CD4-positive, alpha-beta T cell treated with Interleukin-1 beta for 1 hour (primary cell): ENCODE measurements around the gene PDLIM1.

ENCODE experiments used
- DNase-seq, 2 donors: peaks; one replicate each; pipeline ENCODE4 v3.0.0-alpha.2; 2020 to 2022

PDLIM1 gene

DNA sequence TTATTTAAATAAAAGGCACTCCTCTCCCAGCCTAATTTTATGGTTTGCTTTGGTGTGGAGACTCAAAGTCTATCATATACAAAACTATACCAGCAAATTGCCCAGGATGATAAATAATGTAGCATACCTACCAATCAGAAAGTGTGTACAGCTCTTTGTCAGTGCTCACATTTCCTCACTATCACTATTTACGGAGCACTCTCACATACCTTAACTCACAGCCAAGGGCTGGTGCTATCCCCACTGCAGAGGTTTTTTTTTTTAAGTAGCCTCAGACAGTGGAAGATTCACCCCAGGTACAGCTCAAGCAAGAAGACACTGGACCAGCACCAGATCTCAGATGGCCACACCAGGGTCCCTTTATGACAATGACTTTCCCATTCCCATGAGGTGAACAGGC is 2.5 kb downstream of the PDLIM1 start:
- DNase-seq: no peak

DNA sequence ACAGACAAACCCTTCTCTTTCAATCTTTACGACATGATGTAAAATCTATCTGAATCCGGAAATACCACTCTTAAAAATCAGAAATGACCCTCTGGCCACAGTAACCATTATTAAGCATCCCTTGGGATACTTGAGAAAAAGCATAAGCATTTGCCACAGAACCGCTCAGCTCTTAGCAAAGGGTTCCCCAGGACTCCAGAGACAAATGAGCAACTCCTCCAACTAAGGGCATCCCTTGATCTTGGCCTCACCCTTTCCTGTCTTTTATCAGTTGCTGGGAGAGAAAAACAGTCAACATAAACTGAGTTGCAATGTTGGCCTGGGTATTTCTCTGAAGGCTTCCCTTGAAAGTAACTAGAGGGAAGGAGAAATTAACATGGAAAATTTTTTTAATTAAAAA is 3.5 kb downstream of the PDLIM1 start:
- no peak for DNase-seq

DNA sequence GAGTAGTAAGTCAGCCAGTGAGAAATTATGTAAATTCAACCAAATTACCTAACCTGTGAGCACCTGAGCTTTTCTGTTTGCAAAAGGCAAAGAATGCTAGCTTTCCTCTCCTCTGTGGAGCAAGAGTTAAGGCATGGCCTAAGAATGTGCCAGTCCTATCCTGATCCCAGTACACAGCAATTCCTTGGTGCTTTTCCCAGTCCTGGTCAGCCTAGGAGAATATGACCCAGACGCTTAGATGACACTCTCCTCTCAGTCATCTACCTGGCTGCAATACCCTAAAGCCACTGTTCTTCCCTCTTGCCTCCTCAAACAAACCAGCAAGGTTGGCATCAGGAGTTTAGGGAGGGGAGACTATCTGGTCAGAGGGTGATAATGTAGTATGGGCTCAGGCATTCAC is 4.1 kb downstream of the PDLIM1 start:
- no peak for DNase-seq

DNA sequence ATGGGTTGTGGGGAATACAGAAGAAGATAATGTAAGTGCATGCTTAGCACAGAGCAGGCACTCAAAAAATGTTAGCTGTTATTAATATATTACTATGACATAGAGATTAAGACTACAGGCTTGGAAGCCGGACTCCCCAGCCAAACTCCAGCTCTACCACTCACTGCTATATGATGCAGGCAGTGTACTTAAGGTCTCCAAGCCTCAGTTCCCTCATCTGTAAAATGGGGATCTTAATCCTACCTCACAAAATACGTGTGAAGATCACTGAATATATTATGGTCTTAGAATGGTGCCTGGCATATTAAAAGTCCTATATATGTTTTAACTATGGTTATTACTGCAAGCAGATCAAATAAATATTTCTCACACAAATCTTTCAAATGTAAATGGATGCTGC is 5.2 kb downstream of the PDLIM1 start:
- DNase-seq: no peak

DNA sequence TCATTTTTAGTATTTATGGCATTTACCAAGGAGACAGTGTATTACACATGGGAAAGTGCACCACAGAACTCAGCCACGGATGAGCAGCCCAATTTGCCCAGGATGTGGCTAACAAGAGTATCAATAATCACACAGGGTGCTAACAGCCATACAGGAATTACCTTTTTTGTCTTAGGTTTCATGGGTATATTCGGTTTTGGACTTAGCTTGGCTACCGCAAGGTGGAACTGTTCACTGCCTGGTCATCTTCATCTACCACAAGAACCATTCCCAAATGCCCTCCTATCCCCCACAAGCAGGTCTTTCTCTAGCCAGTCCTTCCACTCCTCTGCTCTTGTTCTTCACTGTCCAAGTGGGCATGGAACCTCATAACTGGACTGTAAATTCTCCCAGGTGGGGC is 6.0 kb downstream of the PDLIM1 start:
- DNase-seq: no peak

DNA sequence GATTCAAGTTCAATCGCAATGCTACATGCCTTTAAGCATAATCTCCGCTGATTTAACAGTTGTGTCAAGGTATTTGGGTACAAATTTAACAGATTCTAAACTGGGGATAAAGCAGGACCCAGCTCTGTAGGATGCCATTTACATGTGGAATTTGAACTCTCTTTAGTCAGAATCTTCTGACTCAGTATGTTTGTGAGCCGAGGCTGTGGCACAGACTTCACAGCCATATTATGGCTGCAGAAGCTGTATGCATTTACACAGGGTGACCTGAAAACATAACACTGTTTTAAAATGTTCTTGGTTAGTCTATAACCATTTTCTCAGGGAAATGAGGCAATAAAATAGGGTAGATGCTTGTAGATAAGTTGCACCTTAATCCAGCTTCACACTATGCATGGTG is 8.7 kb downstream of the PDLIM1 start:
- DNase-seq: no peak

DNA sequence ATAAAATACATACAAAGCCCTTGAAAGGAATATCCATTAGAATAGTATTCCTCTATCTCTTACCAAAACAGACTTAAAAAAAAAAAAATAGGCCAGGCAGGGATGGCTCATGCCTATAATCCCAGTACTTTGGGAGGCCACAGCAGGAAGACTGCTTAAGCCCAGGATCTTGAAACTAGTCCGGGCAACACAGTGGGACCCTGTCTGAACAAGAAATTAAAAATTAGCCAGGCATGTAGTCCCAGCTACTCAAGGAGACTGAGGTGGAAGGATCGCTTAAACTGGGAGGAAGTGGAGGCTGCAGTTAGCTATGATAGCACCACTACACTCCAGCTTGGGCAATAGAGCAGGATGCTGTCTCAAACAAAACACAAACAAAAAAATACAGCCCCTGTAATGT is 9.6 kb downstream of the PDLIM1 start:
- DNase-seq: no peak

DNA sequence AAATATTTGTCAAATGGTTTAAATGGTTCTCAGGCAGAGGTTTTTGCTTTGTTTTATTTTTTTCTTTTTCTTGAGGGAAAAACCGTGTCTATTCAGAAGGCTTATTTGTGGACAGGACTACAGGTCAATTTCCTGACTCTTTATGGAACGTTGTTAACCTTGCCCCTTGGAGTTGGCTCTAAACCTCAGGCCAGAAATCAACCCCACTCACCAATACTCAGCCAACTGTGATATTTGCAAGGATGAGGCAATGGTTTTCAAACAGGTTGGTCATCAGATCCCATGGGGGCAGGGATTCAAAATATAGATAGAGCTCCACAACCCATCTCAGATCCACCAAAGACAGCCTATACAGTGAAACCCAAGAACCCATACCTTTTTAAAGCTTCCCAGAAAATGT is 10.2 kb downstream of the PDLIM1 start:
- no peak for DNase-seq

DNA sequence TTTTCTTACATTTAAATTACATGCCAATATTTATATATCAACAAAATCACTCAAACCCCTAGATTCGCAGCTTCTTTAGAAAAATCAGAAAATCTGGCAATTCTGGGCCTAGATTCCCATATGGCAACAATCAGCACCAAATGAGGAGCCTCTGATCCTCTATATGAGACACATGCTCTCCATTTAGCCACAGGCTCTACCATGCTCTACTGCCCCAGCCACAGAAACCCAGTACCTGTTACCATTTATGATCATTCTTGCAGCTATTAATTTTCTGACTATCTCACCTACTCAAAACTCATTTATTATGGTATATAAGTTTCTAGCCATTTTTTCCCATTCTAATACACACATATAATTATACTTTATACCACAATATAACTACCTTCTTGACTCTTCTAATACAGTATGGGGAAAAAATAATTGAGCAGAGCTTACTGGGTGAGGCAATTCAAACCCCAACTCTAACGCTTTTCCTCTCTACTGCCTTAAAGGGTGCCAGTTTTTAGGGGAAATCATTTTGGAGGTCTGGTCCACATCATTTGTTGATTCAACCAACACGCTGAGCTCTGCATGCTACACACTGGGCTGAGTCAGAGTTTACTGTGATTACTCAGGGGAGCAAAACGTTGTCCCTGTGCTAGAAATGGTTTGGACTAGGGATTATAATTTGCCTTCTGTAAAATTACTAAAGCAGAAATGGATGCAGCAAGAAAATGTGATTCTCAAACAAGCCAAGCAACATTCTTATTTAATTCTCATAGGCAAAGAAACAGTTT is 11.6 kb downstream of the PDLIM1 start:
- no peak for DNase-seq

DNA sequence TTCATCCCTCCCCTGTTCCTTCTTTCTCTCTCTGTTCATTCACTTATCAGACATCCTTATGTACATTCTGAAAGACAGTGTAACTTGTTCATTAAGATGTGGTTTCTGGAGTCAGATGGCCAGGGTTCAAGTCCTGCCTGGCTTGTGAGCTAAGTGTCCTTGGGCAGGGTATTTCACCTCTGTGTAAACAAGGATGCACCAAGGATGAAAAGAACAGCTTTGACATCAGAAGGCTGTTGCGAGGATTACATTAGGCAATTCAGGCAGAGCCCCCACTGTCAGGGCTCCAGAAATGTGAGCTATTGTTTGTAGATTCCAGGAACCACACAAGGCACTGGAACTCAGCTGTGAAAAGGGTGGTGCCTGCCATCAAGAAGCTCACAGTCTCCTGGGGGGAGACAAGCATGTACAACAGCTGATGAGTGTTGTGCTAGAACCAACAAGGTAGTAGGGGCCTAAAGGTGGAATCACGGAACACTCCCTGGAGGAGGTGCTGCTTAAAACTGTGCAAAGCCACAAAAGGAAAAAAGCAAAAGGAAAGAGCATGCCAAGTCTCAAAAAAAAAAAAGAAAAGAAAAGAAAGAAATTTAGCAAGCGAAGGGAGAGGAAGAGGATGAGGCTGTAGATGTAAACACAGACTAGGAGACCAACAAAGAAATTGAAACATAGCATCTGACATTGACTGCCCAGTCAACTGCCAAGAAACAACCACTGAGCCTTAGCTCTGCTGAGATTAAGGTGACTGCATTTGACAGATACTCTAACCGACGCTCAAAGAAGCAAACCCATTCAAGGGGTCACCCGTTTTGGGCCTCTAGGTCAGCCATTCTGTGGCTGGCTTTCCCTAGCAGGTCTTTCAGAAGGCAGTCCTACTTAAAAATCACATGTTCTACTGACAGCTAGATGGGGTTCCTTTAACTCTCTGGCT is 12.5 kb downstream of the PDLIM1 start:
- no peak for DNase-seq

DNA sequence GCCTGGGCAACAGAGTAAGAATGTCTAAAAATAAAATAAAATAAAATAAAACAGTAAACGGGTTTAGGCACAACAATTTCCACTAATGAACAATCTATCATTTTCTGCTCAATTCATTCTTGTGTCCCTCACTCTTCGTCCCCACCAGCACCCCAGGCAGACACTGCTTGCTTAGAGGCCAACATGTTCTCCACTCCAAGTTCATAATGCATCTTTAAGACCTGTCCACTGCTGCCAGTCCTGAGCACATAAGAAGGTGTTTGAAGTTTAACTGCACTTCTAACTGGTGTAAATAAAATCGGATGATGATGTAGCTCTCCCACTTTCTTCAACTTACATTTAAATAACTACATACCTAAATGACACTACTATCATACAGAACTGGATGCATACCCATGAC is 13.2 kb downstream of the PDLIM1 start:
- no peak for DNase-seq

DNA sequence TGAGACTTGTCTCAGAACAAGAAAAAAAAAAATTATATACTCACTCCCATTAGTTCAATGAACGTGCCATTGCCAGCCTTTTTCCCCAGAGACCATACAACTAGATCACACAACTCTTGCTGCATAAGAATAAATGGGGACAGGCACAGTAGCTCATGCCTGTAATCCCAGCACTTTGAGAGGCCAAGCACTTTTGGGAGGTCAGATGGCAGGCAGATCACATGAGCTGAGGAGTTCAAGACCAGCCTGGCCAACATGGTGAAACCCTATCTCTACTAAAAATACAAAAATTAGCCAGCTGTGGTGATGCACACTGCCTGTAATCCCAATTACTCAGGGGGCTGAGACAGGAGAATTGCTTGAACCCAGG is 13.6 kb downstream of the PDLIM1 start:
- no peak for DNase-seq

DNA sequence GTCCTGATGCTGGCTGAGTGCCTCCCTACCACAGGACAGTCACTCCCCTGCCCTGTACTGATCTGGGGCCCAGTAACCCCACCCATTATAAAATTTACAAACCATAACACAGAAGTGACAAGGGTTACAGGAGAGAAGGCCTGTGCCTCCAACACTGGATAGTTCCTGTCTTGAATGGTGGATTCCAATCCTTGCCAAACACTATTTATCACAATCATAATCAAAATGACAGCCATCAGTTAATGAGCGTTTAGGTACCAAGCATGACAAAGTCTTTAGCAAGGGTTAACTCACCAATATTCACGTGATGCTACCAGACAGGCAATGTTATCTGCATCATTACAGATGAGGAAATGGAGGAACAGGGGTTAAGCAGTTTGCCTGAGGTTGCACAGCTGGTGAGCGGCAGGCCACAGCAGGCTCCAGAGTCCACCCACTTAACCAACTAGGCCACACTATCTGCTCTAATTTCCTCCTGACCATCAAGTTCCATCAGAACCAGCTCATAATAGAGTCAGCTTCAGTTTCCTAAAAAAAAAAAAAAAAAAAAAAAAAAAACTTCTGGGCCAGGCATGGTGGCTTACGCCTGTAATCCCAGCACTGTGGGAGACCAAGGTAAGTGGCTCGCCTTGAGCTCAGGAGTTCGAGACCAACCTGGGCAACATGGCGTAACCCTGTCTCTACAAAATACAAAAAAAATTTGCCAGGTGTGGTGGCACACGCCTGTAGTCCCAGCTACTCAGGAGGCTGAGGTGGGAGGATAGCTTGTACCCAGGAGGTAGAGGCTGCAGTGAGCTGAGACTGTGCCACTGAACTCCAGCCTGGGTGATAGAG is 14.2 kb downstream of the PDLIM1 start:
- no peak for DNase-seq

DNA sequence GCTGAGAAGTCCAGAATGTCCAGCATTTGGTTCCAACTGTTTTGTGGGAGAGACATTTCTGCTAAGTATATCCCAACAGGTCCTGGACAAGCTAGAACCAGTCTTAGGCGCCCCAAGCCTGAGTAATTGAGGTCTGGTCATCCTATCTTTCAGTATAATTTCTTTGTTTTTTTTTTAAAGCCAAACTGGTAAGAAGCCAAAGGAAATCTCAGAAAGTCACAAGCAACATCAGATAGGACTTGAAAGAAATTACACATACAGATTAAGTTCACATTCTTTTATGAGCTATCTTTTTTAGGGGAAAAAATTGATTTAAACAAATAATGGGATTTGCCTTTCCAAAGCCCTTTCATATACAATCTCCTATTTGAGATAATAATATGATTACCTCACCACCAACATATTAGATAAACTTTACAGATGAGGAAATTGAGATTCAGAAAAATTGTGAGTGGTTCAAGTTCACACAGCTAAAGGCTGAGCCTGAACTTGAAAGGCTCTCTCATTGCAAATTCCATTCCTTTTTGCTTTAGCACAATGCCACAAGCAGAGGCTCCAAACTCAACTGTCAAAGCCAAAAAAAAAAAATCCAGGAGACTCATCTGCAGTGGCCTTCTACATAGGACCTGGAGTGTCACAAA is 15.0 kb downstream of the PDLIM1 start:
- no peak for DNase-seq

DNA sequence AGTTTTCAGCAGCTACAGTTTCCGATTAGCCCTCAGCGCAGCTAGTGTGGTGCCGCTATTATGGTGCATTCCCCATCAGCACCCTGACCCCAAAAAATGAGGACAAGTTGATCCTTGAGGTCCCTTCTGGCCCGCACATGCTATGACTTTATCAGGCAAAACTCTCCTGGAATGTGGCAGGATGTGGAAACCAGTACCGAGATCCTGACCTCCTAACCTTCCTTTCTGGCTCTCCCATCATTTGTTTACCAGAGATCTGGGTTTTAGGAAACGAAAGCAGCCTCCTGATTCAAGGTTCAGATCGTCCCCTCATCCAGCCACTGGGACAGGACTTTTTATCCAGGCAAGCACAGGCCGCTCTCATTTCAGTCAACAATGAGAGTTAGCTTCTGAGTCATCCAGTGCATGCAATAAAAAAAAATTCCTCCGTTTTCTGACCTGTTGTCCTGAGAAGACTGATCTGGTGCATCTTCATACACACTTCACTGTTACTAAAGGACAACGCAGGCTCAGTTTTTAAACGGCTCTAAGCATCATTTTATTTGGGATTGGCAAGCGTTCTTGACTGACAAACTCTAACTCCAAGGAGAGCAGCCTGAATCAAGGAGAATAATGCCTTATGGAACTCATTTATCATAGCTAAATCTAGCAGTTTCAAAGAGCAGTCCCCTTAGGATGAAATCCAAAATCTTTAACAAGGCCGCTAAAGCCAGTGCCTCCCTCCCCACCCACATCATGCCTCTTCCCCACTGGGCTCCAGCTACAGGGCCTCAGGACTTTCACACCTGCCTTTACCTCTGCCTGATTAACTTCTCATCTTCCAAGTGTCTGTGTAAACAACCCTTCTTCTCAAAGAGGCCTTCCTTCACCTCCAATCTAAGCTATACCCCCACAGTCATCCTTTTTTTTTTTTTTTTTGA is 17.1 kb downstream of the PDLIM1 start:
- DNase-seq: no peak

DNA sequence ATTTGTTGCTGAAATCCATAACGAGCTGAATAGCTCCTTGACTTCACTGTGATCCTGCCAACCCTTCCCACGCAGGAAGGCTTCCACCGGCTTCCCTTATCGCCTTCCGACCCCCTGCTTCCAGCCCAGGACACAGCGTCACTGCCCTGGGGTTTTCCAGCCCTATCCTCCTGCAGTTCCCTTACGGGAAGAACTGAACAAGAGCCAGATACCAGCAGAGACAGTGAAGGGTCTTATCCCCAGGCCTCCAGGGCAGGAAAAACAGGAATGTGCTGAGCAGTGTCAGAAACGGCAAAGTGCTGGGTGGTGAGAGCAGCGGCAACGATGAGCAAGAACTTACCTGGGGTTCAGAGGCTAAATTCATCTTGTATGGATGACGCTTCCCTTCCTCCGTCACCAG is 22.4 kb downstream of the PDLIM1 start:
- DNase-seq: no peak

DNA sequence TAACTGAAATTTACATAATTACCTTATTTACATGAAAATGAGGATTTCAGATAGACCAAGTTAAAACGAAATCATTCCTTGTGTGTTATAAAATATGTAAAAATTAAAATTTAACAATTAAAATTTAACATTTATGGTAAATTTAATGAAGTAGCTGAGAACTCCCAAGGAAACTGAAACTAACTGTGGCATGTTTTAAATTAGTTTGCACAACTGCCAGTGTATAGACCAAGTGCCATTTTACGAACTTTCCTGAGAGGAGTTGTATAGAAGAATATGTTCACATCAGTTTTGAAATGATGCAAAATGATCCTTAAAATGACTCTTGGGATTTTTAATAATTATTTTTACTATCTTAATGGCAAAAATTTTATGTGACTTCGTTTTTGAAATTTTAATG is 23.6 kb downstream of the PDLIM1 start:
- DNase-seq: no peak

DNA sequence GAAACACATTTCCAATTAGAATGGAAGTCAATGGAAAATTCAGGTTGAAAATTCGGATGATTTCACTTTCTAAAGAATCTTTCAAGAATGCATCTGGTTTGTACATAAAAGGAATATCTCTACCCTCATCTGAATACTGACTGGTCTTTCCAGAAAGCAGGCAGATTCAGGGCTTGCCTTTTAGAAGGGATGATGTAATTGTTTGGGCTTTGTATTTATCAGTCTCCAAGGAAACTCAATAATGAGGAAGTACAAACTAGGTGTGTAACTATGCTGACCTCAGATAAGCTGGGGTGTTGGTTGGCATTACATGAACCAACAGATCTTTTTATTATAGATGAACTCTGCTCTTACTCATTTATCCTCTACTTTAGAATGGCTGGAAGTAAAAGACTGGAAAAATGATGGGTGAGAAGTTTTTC is 24.1 kb downstream of the PDLIM1 start:
- peak; percentile 23 to 35 for DNase-seq

DNA sequence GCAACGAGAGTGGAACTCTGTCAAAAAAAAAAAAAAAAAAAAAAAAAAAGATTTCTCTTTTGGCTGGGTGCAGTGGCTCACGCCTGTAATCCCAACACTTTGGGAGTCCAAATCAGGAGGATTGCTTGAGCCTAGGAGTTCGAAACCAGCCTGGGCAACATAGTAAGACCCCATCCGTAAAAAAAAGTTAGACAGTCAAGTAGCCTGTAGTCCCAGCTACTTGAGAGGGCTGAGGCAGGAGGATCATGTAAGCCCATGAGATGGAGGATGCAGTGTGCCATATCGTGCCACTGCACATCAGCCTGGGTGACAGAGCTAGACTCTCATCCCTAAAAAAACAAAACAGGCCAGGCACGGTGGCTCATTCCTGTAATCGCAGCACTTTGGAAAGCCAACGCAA is 25.2 kb downstream of the PDLIM1 start:
- DNase-seq: no peak

DNA sequence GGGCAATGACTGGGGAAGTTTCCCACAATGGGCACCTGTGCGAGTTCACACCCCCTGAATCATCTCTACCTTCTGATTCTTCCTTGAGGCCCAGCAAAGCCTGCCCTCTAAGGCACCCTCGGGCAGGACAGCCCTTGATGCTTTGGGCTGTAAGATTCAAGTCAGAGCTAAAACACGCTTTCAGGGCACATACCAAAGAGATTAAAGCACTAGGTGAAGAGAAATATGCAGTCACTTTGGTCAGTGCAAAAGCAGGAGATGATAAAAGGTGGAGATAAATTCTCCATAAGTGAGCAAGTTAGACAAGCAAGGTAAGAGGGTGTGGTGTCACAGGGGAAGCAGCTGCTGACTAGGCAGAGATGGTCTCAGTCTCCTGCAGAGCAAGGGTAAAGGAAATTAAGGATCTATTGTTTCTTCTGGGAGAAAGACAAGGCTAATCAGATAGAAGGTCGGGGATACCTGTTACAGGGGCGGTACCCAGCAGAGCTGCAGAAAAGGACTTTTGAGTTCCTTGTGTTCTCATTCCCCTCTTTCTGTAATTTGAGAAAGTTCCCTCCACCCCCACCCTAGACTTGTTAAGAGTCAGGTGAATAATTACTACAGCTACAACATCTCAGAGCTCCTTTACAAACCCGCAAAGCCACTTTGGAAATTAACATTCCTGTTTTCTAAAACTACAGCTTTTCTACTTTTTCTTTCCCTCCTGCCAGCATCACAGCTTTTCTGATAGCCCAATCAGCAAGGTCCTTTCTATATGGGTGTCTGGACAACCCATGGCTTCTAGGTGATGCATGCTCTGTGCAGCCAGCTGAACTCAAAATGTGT is 26.4 kb downstream of the PDLIM1 start:
- no peak for DNase-seq

DNA sequence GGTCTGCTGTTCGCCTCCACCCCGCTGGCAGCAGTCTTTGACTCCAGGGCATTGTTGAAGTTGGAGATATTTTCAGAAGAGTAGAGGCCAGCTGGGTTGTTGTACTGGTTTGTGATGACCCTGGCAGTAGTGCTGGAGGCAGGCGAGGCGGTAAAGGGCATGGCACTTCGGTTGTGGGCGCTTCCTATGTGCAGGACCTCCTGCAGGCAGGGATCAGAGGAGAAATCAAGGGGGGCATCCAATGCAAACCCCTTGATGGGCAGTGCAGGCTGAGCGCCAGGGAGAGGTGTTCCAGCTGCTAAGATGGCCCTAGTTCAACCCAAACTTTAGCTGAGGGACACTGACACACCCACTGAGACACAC is 27.0 kb downstream of the PDLIM1 start:
- DNase-seq: no peak
